Breast epithelium (tissue), 4 donors: Measurements from ENCODE around the gene BOD1L1. TPM values are rescaled to one million over a fixed set of nuclear protein-coding genes. Genes with fewer than 3 reads are reported as not detected.

Experiments
- DNase-seq, 2 donors: peaks; one replicate each; pipeline ENCODE4 v3.0.0-alpha.2; 2019; ENCODE audit warnings: low spot score in 2 of 2
- H3K27ac ChIP-seq, 2 donors: fragments of 200-600 bp; sonication (generic) in 1 of 2; one replicate each; pipeline ENCODE4 v1.5.1; 2016 to 2019; ENCODE audit warnings: mild to moderate bottlenecking in 1 of 2
- H3K27me3 ChIP-seq, 2 donors: fragments of 200-600 bp; sonication (generic) in 1 of 2; one replicate each; pipeline versions ENCODE4 v1.5.1 to v1.6.0; 2017 to 2019; ENCODE audit warnings: control low read depth in 1 of 2, mild to moderate bottlenecking in 1 of 2
- H3K36me3 ChIP-seq: fragments of 200-600 bp; one replicate; pipeline ENCODE4 v1.5.1; 2019
- H3K4me1 ChIP-seq, 2 donors: fragments of 200-600 bp; sonication (generic); one replicate each; pipeline ENCODE4 v1.5.1; 2016 to 2019; ENCODE audit warnings: control low read depth in 1 of 2
- H3K4me3 ChIP-seq, 3 donors: fragments of 200-600 bp; sonication (generic); 1 replicate in 2 of 3; 2 replicates in 1 of 3; pipeline ENCODE4 v1.5.1; 2016 to 2019; ENCODE audit warnings: mild to moderate bottlenecking in 3 of 3, moderate library complexity in 2 of 3
- H3K9me3 ChIP-seq, 2 donors: fragments of 200-600 bp; sonication (generic) in 1 of 2; one replicate each; pipeline ENCODE4 v1.5.1; 2016 to 2019; ENCODE audit warnings: control low read depth in 1 of 2
- CTCF ChIP-seq, 3 donors: fragments of 450-650 bp; IDR thresholded peaks; one replicate each; pipeline ENCODE4 v1.5.1; 2016 to 2017; ENCODE audit warnings: antibody characterized with exemption in 3 of 3, mild to moderate bottlenecking in 3 of 3, moderate library complexity in 3 of 3
- POLR2A ChIP-seq: fragments of 450-650 bp; IDR thresholded peaks from one replicate; pipeline ENCODE4 v1.6.1; 2016; ENCODE audit warnings: antibody characterized with exemption, mild to moderate bottlenecking, moderate library complexity
- POLR2AphosphoS5 ChIP-seq, 3 donors: sonication (generic); formaldehyde crosslinking; IDR thresholded peaks; one replicate each; pipeline ENCODE4 v1.6.1; 2017; ENCODE audit warnings: antibody characterized with exemption in 3 of 3
- intact Hi-C: fragments of 100-400 bp; cut with DNase I; formaldehyde crosslinking; loops from one replicate; pipeline ENCODE4 v1.15.1; 2023; ENCODE audit warnings: low total_unique reads
- total RNA-seq, 3 donors: library from RNA; depleted of rRNA; stranded (reverse); fragments of >200 nt; gene quantifications; one replicate each; pipeline ENCODE4 v1.1.0, GENCODE V29; 2016

The BOD1L1 gene
- total RNA-seq, 3 donors from 2014 or later = 49.0 to 68.3 (median 56.0) TPM

GRCh38 chr4:13618212-13618806 lies 9.2 kb downstream of the BOD1L1 start:
- intact Hi-C loops = no loop called here
- no peak for DNase-seq
- Histone ChIP-seq H3K27ac (no peak overlapping the region), H3K9me3 (no peaks in the 10 kb centered on the region), H3K4me1 (no peaks in the 10 kb centered on the region), H3K27me3 (no peaks in the 10 kb centered on the region), H3K4me3 (no peak overlapping the region), H3K36me3 (peaks cover 3% of the 10 kb centered on the region)
- TF ChIP-seq POLR2AphosphoS5 (IDR thresholded peaks at IDR 0.05) (no peak), CTCF (IDR thresholded peaks at IDR 0.05) (no peak), POLR2A (no peak)

- Histone ChIP-seq H3K9me3 (no peaks in the 10 kb centered on the region), H3K27me3 (no peaks in the 10 kb centered on the region), H3K27ac (no peak overlapping the region), H3K36me3 (peaks cover 3% of the 10 kb centered on the region), H3K4me1 (no peaks in the 10 kb centered on the region), H3K4me3 (no peak overlapping the region)
- no peak for TF ChIP-seq CTCF (IDR thresholded peaks at IDR 0.05)
- TF ChIP-seq POLR2AphosphoS5 (IDR thresholded peaks at IDR 0.05) = no peak
- no peak for TF ChIP-seq POLR2A
- DNase-seq = no peak
- intact Hi-C loops = no loop called here
These were observed 9.7 kb downstream of the BOD1L1 start for GRCh38 chr4:13617801-13618200.

GRCh38 chr4:13616597-13616996 lies 10.9 kb downstream of the BOD1L1 start:
- Histone ChIP-seq H3K9me3 (no peaks in the 10 kb centered on the region), H3K36me3 (peaks cover 3% of the 10 kb centered on the region), H3K27me3 (no peaks in the 10 kb centered on the region), H3K4me1 (no peaks in the 10 kb centered on the region), H3K4me3 (no peak overlapping the region), H3K27ac (no peak overlapping the region)
- no peak for DNase-seq
- TF ChIP-seq POLR2A (no peak), POLR2AphosphoS5 (IDR thresholded peaks at IDR 0.05) (no peak), CTCF (IDR thresholded peaks at IDR 0.05) (no peak)
- intact Hi-C loops = no loop called here

GRCh38 chr4:13615161-13615560 lies 12.4 kb downstream of the BOD1L1 start:
- H3K4me1 ChIP-seq = no peaks in the 10 kb centered on the region
- no peak overlapping the region for H3K27ac ChIP-seq
- H3K36me3 ChIP-seq = peaks cover 3% of the 10 kb centered on the region
- TF ChIP-seq POLR2A = no peak
- intact Hi-C loops = no loop called here
- DNase-seq = no peak
- no peaks in the 10 kb centered on the region for H3K9me3 ChIP-seq
- no peaks in the 10 kb centered on the region for H3K27me3 ChIP-seq
- H3K4me3 ChIP-seq = no peak overlapping the region

GRCh38 chr4:13612569-13612968 lies 15.0 kb downstream of the BOD1L1 start:
- intact Hi-C loops = no loop called here

More at GRCh38 chr4:13612569-13612968, 15.0 kb downstream of the BOD1L1 start:
- Histone ChIP-seq H3K36me3 (peaks cover 3% of the 10 kb centered on the region), H3K9me3 (no peaks in the 10 kb centered on the region), H3K4me3 (no peak overlapping the region), H3K27ac (no peak overlapping the region), H3K4me1 (no peaks in the 10 kb centered on the region), H3K27me3 (no peaks in the 10 kb centered on the region)
- no peak for TF ChIP-seq POLR2A
- no peak for TF ChIP-seq CTCF (IDR thresholded peaks at IDR 0.05)
- no peak for TF ChIP-seq POLR2AphosphoS5 (IDR thresholded peaks at IDR 0.05)
- DNase-seq = no peak
